GM19239 (cell line): ENCODE results near the gene ASB18.

Experiments
- DNase-seq: peaks from one replicate; pipeline ENCODE4 v3.0.0; 2011; ENCODE audit warnings: low spot score; ENCODE audit not compliant: insufficient read length
- FAIRE-seq: peaks from 2 replicates; lab custom pipeline; 2011; peaks lifted over from hg19 to GRCh38; lab: Jason Lieb, UNC

Gene ASB18

GRCh38 chr2:236155406-236155805 is 108.8 kb downstream of the ASB18 start:
- FAIRE-seq (no peak), DNase-seq (no peak)

- DNase-seq = no peak
- no peak for FAIRE-seq
Observed at GRCh38 chr2:236146436-236146835, 117.8 kb downstream of the ASB18 start.

- FAIRE-seq (no peak), DNase-seq (no peak)
Observed at GRCh38 chr2:236143811-236144210, 120.4 kb downstream of the ASB18 start.
